HG03378 (cell line): ENCODE results near the gene ATP8B2.

Source experiments
- ATAC-seq: cut with Tn5 transposase; IDR thresholded peaks from one replicate; pipeline ENCODE4 v1.9.1; 2021; ENCODE audit warnings: mild to moderate bottlenecking, moderate library complexity; ENCODE audit not compliant: unreplicated experiment

Gene ATP8B2

GRCh38 chr1:154391086-154391770, 65.9 kb downstream of the ATP8B2 start:
- no peak for ATAC-seq

- no peak for ATAC-seq
These were observed 72.8 kb downstream of the ATP8B2 start for GRCh38 chr1:154398141-154398540.

- no peak for ATAC-seq
These were observed 73.4 kb downstream of the ATP8B2 start for GRCh38 chr1:154398678-154399077.

- ATAC-seq, result no peak
These were observed 75.1 kb downstream of the ATP8B2 start for GRCh38 chr1:154400381-154400801.
